ENCODE measurements around the gene CDH2.
"Not testable (repeated sequence)": the region's sequence is repeated elsewhere in the genome, so short reads cannot be mapped to it uniquely, and the experiment has no call there.

CDH2 gene

GRCh38 chr18:27970321-27970720, 206.6 kb downstream of the CDH2 start:
- DNase-seq, result no peak

GRCh38 chr18:27969206-27969605, 207.7 kb downstream of the CDH2 start:
- DNase-seq, result no peak

DNA sequence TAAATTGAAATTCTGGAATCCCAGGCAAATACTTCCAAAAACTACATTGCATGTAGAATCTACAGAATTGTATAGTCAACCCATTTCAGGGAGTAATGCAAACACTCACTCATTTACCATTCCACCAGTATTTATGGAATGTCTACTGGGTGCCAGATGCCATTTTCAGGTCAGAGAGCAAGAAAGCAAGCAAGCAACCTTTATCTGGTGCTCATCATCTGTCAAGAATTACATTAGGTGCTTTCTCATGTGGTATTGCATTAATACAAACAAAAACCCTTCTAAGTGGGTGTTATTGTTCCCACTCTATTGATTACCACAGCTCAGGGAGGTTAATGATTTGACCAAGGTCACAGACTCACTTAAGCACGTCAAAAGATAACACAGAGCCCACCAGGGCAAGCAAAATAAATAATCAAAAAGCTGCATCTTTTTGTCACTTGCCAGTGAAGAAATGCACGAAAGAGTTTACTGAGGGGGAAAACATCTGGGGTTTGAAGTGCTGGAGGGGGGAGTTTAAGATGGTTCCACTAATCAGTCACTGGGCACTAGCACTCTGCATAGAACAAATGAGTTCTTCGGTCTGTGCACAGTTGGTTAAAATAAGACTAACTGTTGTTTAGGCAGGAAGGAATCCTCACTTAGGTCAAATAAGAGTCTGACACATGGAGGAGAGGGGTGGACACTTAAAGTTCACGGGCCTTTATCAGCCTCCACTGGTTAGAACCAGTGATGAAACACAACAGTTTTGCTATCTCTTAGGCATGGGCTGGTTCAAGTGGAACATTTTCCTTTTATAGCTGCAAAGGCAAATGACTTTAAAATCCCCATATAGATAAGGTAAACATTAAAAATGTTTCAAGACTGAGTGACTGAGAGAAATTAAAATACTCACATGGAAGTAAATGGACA, 208.8 kb downstream of the CDH2 start:
- no peak for DNase-seq

- DNase-seq, result no peak
Measured at GRCh38 chr18:27966881-27967280, 210.0 kb downstream of the CDH2 start.

GRCh38 chr18:27964811-27965210, 212.1 kb downstream of the CDH2 start:
- no peak for DNase-seq

DNA sequence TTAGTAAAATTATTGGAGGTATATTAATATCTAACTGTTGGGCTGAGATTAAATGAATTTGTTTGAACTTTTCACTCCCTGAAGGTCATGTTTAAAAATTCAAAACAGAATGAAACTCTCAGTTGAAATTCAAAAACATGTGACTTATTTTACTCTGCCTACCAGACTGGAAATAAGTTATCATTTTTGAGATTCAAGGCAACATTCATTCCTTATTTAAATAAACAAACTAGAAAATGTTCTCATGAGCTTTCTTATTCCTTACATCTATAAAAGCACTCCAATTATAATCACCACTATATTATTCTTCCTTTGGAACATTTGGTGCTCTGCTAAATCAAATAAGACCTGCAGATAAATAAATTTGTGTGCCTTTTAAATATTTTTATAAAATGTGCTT, 217.8 kb downstream of the CDH2 start:
- no peak for DNase-seq

- DNase-seq, result no peak
Measured at GRCh38 chr18:27956001-27956640, 220.8 kb downstream of the CDH2 start.

DNA sequence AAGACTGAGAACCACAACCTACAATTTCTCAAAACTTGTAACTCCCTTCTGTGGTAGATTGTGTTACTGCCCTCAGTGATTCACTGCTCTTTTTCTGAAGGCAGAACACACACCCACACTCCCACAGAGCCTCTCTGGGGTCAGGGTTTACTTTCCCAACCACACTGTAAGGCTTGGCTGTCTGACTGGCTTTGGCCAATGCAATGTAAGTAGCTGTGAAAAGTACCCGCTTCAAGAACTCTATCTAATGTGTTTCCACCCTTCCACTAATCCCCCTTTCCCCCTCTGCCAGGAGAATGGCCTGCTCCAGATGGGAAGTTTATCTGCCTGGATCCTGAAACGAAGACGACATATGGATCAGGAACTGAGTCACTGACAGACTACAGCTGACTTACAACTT, 222.7 kb downstream of the CDH2 start:
- no peak for DNase-seq

DNA sequence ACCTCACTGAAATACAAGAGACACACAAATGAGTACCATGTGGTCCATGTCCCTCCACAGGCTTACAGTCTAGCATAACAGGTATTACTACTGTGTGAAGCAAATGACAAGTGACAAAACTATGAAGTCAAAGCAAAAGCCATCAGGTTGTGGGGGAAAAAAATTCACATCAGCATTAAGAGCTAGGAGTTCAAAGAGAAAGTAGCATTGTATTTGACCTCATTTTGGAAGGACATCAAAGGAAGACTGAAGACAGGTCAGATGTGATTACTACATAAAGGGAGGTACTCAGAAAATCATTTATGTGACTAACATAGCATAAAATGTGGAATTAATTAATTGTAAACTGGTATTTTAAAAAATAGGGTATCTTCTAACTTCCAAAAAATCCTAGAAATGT, 224.2 kb downstream of the CDH2 start:
- DNase-seq, result no peak

DNA sequence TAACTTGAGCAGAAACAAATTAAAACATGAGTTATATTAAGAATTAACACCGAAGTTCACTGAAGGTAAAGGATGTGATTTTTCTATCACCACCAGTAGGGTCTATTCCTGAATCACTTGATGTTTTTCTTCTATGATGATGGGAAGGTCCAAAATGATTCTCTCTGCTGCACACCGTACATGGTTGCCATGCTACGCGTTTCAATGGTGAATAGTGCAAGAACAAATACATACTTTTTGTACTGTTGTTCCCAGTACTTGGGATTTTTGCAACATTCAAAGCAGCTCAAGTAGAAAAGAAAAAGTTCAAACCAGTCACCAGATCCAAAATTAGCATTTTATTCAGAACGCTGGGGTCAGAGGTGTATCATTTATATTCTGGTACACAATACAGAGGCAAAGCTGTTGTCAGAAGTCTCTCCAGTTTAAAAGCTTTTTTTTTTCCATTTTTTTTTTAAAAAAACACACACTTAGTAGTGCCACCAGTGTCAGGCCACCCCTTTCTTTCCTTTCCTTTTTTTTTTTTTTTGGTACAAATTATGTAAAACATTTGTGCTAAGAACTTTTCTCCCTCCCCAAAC, 226.2 kb downstream of the CDH2 start:
- DNase-seq, result no peak

DNA sequence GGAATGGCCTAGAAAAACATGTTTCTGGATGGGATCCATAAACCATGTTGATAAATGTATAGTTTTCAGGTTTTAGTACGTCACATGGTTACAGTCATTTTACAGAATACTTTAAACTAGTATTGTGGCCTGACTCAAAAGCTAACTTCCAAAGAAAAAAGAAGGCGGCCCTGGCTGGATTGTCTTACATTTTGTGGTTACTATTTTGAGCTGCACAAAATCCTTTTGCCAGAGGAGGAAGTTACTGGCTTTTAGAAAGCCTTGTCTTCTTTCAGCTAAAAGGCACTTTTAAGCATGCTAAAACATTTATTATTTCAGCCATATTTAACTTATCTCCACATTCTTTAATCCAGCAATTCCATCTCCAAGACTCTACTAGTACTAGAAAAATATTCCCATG, 227.9 kb downstream of the CDH2 start:
- DNase-seq, result no peak

- DNase-seq, result no peak
Measured at GRCh38 chr18:27942706-27943105, 234.2 kb downstream of the CDH2 start.

- DNase-seq, result no peak
Measured at GRCh38 chr18:27931535-27931934, 245.4 kb downstream of the CDH2 start.

- DNase-seq, result no peak
Measured at GRCh38 chr18:27922780-27923179, 254.2 kb downstream of the CDH2 start.

DNA sequence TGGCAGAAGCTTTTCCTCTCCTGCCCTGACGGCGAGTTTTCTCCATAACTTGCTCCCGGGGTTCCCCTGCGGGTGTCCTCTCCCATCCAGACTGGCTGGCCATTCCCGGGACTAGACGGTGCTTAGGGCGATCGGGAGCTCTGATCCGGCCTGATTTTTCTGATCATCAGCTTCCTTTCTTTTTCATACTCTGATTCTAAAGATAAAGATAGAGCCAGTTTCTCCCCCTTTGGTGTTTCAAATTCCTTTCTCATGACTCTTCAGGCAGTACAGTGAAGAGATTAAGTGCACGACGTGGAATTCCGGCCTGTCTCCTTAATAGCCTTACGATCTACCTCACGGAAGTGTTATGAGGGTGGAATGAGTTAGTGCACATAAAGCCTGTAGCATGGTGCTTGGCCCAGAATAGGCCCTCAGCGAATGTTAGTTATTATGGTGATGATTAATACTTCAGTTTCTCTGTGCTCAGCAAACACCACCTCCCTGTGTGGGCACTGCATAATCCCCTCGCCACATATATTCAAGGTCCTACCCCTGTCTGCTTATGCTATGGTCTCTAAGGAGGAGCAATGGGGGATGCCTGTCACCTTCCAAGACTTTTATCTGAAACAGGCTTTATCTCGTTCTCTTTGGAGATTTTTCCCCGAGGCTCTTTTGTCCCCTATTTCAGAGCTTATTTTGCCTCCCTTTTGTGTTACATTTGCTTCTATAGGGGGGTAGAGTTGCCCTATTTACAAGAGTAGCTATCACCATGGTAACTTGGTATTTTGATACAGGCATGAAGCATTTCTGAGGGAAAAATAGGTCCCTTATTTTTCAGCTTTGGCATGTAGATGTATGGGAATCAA, 254.8 kb downstream of the CDH2 start:
- no peak for DNase-seq

DNA sequence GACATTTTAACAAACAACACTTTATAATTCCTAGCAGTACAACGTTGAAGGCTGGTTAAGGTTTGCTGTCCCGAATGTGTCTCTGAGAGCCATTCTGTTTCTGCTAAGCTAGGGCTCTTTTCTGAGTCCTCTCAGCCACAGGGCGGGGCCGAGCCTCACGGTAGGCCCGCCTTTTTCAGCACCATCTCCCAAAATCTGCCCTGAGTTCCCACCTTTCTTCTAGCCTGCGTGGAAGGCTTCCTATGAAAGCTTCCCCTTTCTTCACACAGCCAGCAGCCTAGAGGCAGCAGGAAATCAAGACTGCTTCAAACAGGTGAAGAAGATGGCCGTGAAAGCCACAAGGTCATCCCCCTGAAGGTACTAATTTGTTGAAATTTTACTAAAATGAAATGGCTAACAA, 255.5 kb downstream of the CDH2 start:
- DNase-seq, result no peak

- no peak for DNase-seq
Measured at GRCh38 chr18:27920836-27921235, 256.1 kb downstream of the CDH2 start.

GRCh38 chr18:27906189-27906588, 270.7 kb downstream of the CDH2 start:
- DNase-seq, result not testable (repeated sequence)

DNA sequence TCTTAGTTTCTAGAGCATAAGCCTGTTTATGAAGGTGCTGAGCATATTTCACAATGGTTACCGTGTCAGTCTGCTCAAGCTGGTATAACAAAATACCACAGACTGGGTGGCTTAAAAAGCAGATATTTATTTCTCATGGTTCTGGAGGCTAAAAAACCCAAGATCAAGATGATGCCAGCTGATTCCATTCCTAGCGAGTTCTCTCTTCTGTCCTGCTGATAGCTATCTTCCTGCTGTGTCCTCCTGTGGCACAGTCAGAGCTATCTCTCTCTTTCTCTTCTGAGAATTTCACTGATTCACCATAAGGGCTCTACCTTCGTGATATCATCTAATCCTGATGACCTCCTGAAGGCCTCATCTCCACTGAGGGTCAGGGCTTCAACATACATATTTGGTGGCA, 273.0 kb downstream of the CDH2 start:
- no peak for DNase-seq

GRCh38 chr18:27901424-27902226, 275.3 kb downstream of the CDH2 start:
- DNase-seq, result no peak
